K562 (cell line): ENCODE measurements around the gene VASH2. TPM values are rescaled to one million over a fixed set of nuclear protein-coding genes. Genes with fewer than 3 reads are reported as not detected.
A peak's percentile ranks its signal among the peaks of the same experiment; 100 is the strongest.

Experiments used
- BACH1 ChIP-seq: fragments of 200-800 bp; sonication (Bioruptor generic); IDR thresholded peaks from 2 replicates; pipeline ENCODE4 v1.6.1; 2016; ENCODE audit warnings: missing genetic modification characterization, missing compliant biosample characterization
- BHLHE40 ChIP-seq: IDR thresholded peaks from 2 replicates; pipeline ENCODE4 v1.6.1; 2011; ENCODE audit warnings: low read length, improper control_type of control experiment
- BRD9 ChIP-seq: fragments of 450-650 bp; IDR thresholded peaks from 2 replicates; pipeline ENCODE4 v1.6.1; 2018; ENCODE audit warnings: low read depth; ENCODE audit not compliant: partially characterized antibody
- MEIS2 ChIP-seq: fragments of 450-650 bp; IDR thresholded peaks from 2 replicates; pipeline ENCODE4 v1.6.1; 2014; ENCODE audit warnings: mild to moderate bottlenecking; ENCODE audit not compliant: partially characterized antibody
- NFXL1 ChIP-seq: fragments of 450-650 bp; formaldehyde crosslinking; IDR thresholded peaks from 2 replicates; pipeline ENCODE4 v1.4.0; 2021; ENCODE audit warnings: mild to moderate bottlenecking
- PURB ChIP-seq: sonication (generic); formaldehyde crosslinking; IDR thresholded peaks from 2 replicates; pipeline ENCODE4 v1.9.0; 2021; ENCODE audit warnings: low read depth, mild to moderate bottlenecking, missing genetic modification reagents
- TGIF2 ChIP-seq: sonication (generic); formaldehyde crosslinking; IDR thresholded peaks from 2 replicates; pipeline ENCODE4 v1.8.1; 2022; ENCODE audit warnings: mild to moderate bottlenecking, missing genetic modification reagents, moderate library complexity
- TOE1 ChIP-seq, 2 experiments: fragments of 450-650 bp in 1 of 2; sonication (generic) in 1 of 2; formaldehyde crosslinking in 1 of 2; IDR thresholded peaks; 2 replicates each; pipeline versions ENCODE4 v1.7.1 to v1.8.0; 2016 to 2022; ENCODE audit warnings: borderline replicate concordance in 2 of 2, mild to moderate bottlenecking in 2 of 2, antibody characterized with exemption in 1 of 2, inconsistent platforms in 1 of 2, low read depth in 1 of 2, missing genetic modification reagents in 1 of 2, moderate library complexity in 1 of 2
- U2AF2 ChIP-seq: fragments of 200-400 bp; formaldehyde crosslinking; optimal IDR thresholded peaks from 2 replicates; pipeline ENCODE3; 2017; ENCODE audit warnings: low read depth, mild to moderate bottlenecking, low read length
- ZFPM2 ChIP-seq: fragments of 250-450 bp; sonication (Bioruptor Pico); IDR thresholded peaks from 2 replicates; pipeline ENCODE4 v1.5.1; 2022; ENCODE audit warnings: mild to moderate bottlenecking
- ZNF224 ChIP-seq: sonication (generic); formaldehyde crosslinking; IDR thresholded peaks from 2 replicates; pipeline ENCODE4 v1.8.0; 2022; ENCODE audit warnings: mild to moderate bottlenecking, missing genetic modification reagents
- polyA plus RNA-seq, 8 experiments: library from polyadenylated mRNA; depleted of rRNA in 4 of 8; stranded (reverse) in 5 of 8; unstranded in 3 of 8; fragments of >200 nt; fragmentation: Nextera tagmentation in 2 of 8; fragmentation: Illumina TruSeq in 1 of 8; extraction: Ambion mirVana in 2 of 8; extraction: Trizol in 1 of 8; gene quantifications; 2 replicates each; pipeline versions ENCODE4 v1.2.1 to v1.2.3, GENCODE V29; 2011 to 2014; ENCODE audit warnings: inconsistent platforms in 1 of 8, missing spikeins in 1 of 8
- total RNA-seq, 7 experiments: library from RNA; depleted of rRNA in 6 of 7; stranded (reverse); fragments of >200 nt in 6 of 7; fragmentation: Illumina TruSeq in 2 of 7; extraction: Trizol in 2 of 7; gene quantifications; 2 replicates each; pipeline versions ENCODE4 v1.2.1 to v1.2.3, GENCODE V29; 2011 to 2021; ENCODE audit warnings: low replicate concordance in 1 of 7
- TF ChIP-seq, protein P1 (sequence below): fragments of 450-650 bp; formaldehyde crosslinking; IDR thresholded peaks from 2 replicates; pipeline ENCODE4 v1.4.0; 2020; ENCODE audit warnings: mild to moderate bottlenecking, moderate library complexity
- TF ChIP-seq, protein P2 (sequence below), 2 experiments: fragments of 450-650 bp; IDR thresholded peaks; 2 replicates each; pipeline ENCODE4 v1.6.1; 2016; ENCODE audit warnings: mild to moderate bottlenecking in 2 of 2, borderline replicate concordance in 1 of 2, low read depth in 1 of 2, moderate library complexity in 1 of 2
- TF ChIP-seq, protein P3 (sequence below): fragments of 450-650 bp; IDR thresholded peaks from 2 replicates; pipeline ENCODE4 v1.6.1; 2017; ENCODE audit warnings: antibody characterized with exemption, mild to moderate bottlenecking

The VASH2 gene
- total and polyA plus RNA-seq, 9 of the 15 experiments (the other 6 are each of a cell fraction or from before 2014, with no cell fraction given) = 0.04 to 0.40 (median 0.10) TPM; not detected in 1

DNA sequence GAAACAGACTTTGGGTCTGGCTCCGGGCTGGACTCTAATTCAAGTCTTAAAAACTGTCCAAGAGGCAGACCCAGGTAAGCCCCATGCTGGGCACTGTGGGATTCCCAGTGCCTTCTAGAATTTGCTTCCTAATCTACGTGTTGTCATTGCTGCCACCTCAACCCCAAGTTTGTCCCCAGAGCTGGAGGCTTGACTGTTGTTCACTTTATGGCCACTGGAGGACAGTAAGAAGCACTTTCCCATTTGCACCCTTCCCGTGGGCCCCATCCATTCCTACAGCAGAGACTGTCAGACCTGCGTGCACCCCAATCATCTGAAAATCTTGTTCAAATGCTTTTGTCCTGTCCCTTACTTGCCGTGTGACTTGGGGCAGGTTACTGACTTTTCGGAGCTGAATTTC, 29.4 kb upstream of the VASH2 start (continued):
- TF ChIP-seq, protein P1, sequence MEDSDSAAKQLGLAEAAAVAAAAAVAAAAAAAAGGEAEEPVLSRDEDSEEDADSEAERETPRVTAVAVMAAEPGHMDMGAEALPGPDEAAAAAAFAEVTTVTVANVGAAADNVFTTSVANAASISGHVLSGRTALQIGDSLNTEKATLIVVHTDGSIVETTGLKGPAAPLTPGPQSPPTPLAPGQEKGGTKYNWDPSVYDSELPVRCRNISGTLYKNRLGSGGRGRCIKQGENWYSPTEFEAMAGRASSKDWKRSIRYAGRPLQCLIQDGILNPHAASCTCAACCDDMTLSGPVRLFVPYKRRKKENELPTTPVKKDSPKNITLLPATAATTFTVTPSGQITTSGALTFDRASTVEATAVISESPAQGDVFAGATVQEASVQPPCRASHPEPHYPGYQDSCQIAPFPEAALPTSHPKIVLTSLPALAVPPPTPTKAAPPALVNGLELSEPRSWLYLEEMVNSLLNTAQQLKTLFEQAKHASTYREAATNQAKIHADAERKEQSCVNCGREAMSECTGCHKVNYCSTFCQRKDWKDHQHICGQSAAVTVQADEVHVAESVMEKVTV (CRISPR knock-in tag) = peak; percentile 21; the same call in 1 of the 2 replicates
- TF ChIP-seq U2AF2 (no peak), NFXL1 (CRISPR knock-in tag) (no peak), MEIS2 (no peak), BRD9 (no peak), ZNF224 (CRISPR knock-in tag) (no peak), PURB (CRISPR knock-in tag) (no peak), ZFPM2 (CRISPR knock-in tag) (no peak), TOE1 (IDR thresholded peaks at IDR 0.05; ENCODE audit: borderline replicate concordance) (no peak), TOE1 (CRISPR knock-in tag; IDR thresholded peaks at IDR 0.05; ENCODE audit: borderline replicate concordance, low read depth) (no peak), TGIF2 (CRISPR knock-in tag) (no peak), BACH1 (tag) (no peak), BHLHE40 (0 out of 2 replicates have a peak, but pooled peaks have one; percentile 9)
- TF ChIP-seq, protein P2, sequence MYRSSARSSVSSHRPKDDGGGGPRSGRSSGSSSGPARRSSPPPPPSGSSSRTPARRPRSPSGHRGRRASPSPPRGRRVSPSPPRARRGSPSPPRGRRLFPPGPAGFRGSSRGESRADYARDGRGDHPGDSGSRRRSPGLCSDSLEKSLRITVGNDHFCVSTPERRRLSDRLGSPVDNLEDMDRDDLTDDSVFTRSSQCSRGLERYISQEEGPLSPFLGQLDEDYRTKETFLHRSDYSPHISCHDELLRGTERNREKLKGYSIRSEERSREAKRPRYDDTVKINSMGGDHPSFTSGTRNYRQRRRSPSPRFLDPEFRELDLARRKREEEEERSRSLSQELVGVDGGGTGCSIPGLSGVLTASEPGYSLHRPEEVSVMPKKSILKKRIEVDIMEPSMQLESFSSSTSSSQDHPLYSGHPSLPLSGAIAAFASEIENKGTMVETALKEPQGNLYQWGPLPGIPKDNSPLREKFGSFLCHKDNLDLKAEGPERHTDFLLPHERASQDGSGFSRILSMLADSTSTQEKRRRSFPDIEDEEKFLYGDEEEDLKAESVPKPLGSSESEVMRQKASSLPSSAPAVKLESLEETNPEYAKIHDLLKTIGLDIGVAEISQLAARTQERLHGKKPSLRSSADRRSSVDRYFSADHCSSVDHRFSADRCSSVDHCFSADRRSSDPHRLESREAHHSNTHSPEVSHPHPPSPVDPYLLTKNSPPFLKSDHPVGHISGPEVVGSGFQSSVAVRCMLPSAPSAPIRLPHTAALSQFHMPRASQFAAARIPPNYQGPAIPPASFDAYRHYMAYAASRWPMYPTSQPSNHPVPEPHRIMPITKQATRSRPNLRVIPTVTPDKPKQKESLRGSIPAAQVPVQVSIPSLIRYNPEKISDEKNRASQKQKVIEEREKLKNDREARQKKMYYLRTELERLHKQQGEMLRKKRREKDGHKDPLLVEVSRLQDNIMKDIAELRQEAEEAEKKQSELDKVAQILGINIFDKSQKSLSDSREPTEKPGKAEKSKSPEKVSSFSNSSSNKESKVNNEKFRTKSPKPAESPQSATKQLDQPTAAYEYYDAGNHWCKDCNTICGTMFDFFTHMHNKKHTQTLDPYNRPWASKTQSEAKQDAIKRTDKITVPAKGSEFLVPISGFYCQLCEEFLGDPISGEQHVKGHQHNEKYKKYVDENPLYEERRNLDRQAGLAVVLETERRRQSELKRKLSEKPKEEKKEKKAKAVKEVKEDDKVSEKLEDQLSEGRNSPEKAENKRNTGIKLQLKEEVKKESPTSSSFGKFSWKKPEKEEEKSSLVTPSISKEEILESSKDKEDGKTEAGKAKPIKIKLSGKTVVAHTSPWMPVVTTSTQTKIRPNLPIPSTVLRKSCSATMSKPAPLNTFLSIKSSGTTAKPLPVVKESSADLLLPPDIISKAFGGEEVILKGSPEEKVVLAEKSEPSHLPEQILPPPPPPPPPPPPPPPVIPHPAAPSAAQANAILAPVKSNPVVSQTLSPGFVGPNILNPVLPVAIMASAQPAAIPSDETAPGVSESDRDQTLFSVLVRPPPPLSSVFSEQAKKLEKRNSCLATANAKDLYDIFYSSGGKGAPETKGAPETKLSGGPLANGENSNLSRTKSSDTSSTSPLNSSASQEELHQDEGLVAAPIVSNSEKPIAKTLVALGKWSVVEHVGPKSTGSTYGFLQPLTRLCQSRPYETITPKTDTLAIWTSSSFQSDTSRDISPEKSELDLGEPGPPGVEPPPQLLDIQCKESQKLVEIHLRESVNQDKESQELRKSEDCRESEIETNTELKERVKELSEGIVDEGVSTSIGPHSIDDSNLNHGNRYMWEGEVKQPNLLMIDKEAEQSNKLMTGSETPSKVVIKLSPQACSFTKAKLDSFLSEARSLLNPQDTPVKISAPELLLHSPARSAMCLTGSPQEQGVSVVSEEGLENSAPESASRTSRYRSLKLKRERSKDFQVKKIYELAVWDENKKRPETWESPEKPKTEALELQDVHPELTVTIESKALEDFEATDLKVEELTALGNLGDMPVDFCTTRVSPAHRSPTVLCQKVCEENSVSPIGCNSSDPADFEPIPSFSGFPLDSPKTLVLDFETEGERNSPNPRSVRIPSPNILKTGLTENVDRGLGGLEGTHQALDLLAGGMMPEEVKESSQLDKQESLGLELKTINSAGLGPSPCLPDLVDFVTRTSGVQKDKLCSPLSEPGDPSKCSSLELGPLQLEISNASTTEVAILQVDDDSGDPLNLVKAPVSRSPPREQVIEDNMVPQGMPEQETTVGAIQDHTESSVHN (IDR thresholded peaks at IDR 0.05; ENCODE audit: borderline replicate concordance in 1 of 2, low read depth in 1 of 2) = no peak
- TF ChIP-seq, protein P3, sequence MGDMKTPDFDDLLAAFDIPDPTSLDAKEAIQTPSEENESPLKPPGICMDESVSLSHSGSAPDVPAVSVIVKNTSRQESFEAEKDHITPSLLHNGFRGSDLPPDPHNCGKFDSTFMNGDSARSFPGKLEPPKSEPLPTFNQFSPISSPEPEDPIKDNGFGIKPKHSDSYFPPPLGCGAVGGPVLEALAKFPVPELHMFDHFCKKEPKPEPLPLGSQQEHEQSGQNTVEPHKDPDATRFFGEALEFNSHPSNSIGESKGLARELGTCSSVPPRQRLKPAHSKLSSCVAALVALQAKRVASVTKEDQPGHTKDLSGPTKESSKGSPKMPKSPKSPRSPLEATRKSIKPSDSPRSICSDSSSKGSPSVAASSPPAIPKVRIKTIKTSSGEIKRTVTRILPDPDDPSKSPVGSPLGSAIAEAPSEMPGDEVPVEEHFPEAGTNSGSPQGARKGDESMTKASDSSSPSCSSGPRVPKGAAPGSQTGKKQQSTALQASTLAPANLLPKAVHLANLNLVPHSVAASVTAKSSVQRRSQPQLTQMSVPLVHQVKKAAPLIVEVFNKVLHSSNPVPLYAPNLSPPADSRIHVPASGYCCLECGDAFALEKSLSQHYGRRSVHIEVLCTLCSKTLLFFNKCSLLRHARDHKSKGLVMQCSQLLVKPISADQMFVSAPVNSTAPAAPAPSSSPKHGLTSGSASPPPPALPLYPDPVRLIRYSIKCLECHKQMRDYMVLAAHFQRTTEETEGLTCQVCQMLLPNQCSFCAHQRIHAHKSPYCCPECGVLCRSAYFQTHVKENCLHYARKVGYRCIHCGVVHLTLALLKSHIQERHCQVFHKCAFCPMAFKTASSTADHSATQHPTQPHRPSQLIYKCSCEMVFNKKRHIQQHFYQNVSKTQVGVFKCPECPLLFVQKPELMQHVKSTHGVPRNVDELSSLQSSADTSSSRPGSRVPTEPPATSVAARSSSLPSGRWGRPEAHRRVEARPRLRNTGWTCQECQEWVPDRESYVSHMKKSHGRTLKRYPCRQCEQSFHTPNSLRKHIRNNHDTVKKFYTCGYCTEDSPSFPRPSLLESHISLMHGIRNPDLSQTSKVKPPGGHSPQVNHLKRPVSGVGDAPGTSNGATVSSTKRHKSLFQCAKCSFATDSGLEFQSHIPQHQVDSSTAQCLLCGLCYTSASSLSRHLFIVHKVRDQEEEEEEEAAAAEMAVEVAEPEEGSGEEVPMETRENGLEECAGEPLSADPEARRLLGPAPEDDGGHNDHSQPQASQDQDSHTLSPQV = no peak
